ENCODE data around the gene SEMA3E. TPM values are rescaled to one million over a fixed set of nuclear protein-coding genes. Genes with fewer than 3 reads are reported as not detected.
"Not testable (repeated sequence)": the region's sequence is repeated elsewhere in the genome, so short reads cannot be mapped to it uniquely, and the experiment has no call there.

SEMA3E gene
- total RNA-seq, 1 donor from 2014 or later, result 4.6 TPM

DNA sequence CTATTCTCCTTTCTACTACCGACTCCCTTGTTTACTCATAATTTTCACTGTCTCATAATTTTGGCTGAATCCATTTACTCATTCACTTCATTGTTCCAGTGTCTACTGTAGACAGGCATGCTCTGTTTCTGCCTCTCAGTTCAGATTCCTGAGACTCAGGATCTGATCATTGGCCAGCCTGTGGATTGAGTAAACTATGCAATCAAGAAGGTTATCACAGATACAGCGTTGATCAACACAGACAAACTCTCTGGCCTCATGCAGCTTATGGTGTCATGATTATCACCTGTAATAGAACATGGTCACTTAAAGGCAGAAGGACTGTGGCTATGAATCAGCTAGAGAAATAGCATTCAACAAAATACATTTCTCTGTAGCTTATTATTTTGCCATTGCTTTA, 86.0 kb downstream of the SEMA3E start:
- Histone ChIP-seq H3K9me3 (ENCODE audit: insufficient read depth, low read depth, low read length) (no peaks in the 10 kb centered on the region), H3K27ac (ENCODE audit: low read depth, low read length) (no peak overlapping the region), H3K4me2 (ENCODE audit: low read length) (no peak overlapping the region), H3K9ac (ENCODE audit: low read length) (no peak overlapping the region), H2AFZ (ENCODE audit: low read depth, low read length) (no peak overlapping the region), H3K79me2 (ENCODE audit: insufficient read depth, low read length) (no peaks in the 10 kb centered on the region), H3K4me1 (ENCODE audit: insufficient read depth, low read length) (no peaks in the 10 kb centered on the region), H4K20me1 (ENCODE audit: insufficient read depth, low read length) (no peaks in the 10 kb centered on the region), H3K36me3 (ENCODE audit: insufficient read depth, low read length) (no peaks in the 10 kb centered on the region), H3K4me3 (ENCODE audit: insufficient read depth, low read depth, low read length) (no peak overlapping the region), H3K27me3 (ENCODE audit: insufficient read depth, low read length) (no peaks in the 10 kb centered on the region)
- FAIRE-seq (no peak), DNase-seq (ENCODE audit: low read depth) (no peak)
- H3K4me3 Mint-ChIP-seq (ENCODE audit: unreplicated experiment), result no peak overlapping the region
- no peaks in the 10 kb centered on the region for H3K27me3 Mint-ChIP-seq (ENCODE audit: low read depth, unreplicated experiment)
- H3K9me3 Mint-ChIP-seq (ENCODE audit: unreplicated experiment), result no peaks in the 10 kb centered on the region
- no peaks in the 10 kb centered on the region for H3K36me3 Mint-ChIP-seq (ENCODE audit: low read depth, unreplicated experiment)
- TF ChIP-seq EZH2 (IDR thresholded peaks at IDR 0.05; ENCODE audit: insufficient read depth, low read length) (no peak), CTCF (IDR thresholded peaks at IDR 0.05; ENCODE audit: insufficient read depth, low read depth, low read length) (no peak)
- H3K27ac Mint-ChIP-seq (ENCODE audit: unreplicated experiment), result no peak overlapping the region
- no peaks in the 10 kb centered on the region for H3K4me1 Mint-ChIP-seq (ENCODE audit: low read depth, unreplicated experiment)

DNA sequence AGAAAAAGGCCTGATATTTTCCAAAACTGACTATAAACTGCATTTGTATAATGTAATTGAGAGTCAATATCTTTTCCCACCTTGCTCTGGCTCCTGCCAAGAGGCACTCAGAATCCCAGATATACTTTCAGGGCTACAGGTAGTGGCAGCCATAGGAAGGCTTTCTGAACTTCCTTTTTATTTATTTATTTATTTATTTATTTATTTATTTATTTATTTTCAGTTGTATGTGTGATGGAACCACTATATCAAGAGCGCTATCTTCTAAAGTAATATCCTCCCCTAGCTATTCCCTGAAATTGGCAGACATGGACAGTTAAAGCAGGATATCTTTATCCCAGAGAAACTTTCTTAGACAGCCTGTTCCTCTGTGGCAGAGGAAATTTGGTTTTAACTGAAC, 86.7 kb downstream of the SEMA3E start:
- FAIRE-seq (no peak), DNase-seq (ENCODE audit: low read depth) (no peak)
- Histone ChIP-seq H3K4me1 (ENCODE audit: insufficient read depth, low read length) (no peaks in the 10 kb centered on the region), H3K36me3 (ENCODE audit: insufficient read depth, low read length) (no peaks in the 10 kb centered on the region), H2AFZ (ENCODE audit: low read depth, low read length) (no peak overlapping the region), H3K27ac (ENCODE audit: low read depth, low read length) (no peak overlapping the region), H3K27me3 (ENCODE audit: insufficient read depth, low read length) (no peaks in the 10 kb centered on the region), H3K4me3 (ENCODE audit: insufficient read depth, low read depth, low read length) (no peak overlapping the region), H3K9ac (ENCODE audit: low read length) (no peak overlapping the region), H3K79me2 (ENCODE audit: insufficient read depth, low read length) (no peaks in the 10 kb centered on the region), H4K20me1 (ENCODE audit: insufficient read depth, low read length) (no peaks in the 10 kb centered on the region), H3K4me2 (ENCODE audit: low read length) (no peak overlapping the region), H3K9me3 (ENCODE audit: insufficient read depth, low read depth, low read length) (no peaks in the 10 kb centered on the region)
- TF ChIP-seq CTCF (IDR thresholded peaks at IDR 0.05; ENCODE audit: insufficient read depth, low read depth, low read length), result no peak
- no peaks in the 10 kb centered on the region for H3K9me3 Mint-ChIP-seq (ENCODE audit: unreplicated experiment)
- H3K27me3 Mint-ChIP-seq (ENCODE audit: low read depth, unreplicated experiment), result no peaks in the 10 kb centered on the region
- no peaks in the 10 kb centered on the region for H3K36me3 Mint-ChIP-seq (ENCODE audit: low read depth, unreplicated experiment)
- H3K4me1 Mint-ChIP-seq (ENCODE audit: low read depth, unreplicated experiment), result no peaks in the 10 kb centered on the region
- no peak overlapping the region for H3K4me3 Mint-ChIP-seq (ENCODE audit: unreplicated experiment)
- no peak overlapping the region for H3K27ac Mint-ChIP-seq (ENCODE audit: unreplicated experiment)

GRCh38 chr7:83559887-83560286, 89.1 kb downstream of the SEMA3E start:
- Histone ChIP-seq H3K36me3 (ENCODE audit: insufficient read depth, low read length) (no peaks in the 10 kb centered on the region), H4K20me1 (ENCODE audit: insufficient read depth, low read length) (no peaks in the 10 kb centered on the region), H3K9ac (ENCODE audit: low read length) (no peak overlapping the region), H3K4me1 (ENCODE audit: insufficient read depth, low read length) (no peaks in the 10 kb centered on the region), H3K4me2 (ENCODE audit: low read length) (no peak overlapping the region), H3K27ac (ENCODE audit: low read depth, low read length) (no peak overlapping the region), H2AFZ (ENCODE audit: low read depth, low read length) (no peak overlapping the region), H3K4me3 (ENCODE audit: insufficient read depth, low read depth, low read length) (no peak overlapping the region), H3K27me3 (ENCODE audit: insufficient read depth, low read length) (no peaks in the 10 kb centered on the region), H3K79me2 (ENCODE audit: insufficient read depth, low read length) (no peaks in the 10 kb centered on the region), H3K9me3 (ENCODE audit: insufficient read depth, low read depth, low read length) (no peaks in the 10 kb centered on the region)
- Mint-ChIP-seq H3K36me3 (ENCODE audit: low read depth, unreplicated experiment) (no peaks in the 10 kb centered on the region), H3K27ac (ENCODE audit: unreplicated experiment) (no peak overlapping the region), H3K9me3 (ENCODE audit: unreplicated experiment) (no peaks in the 10 kb centered on the region), H3K4me3 (ENCODE audit: unreplicated experiment) (no peak overlapping the region), H3K4me1 (ENCODE audit: low read depth, unreplicated experiment) (no peaks in the 10 kb centered on the region), H3K27me3 (ENCODE audit: low read depth, unreplicated experiment) (no peaks in the 10 kb centered on the region)
- no peak for DNase-seq (ENCODE audit: low read depth)
- FAIRE-seq, result no peak
- no peak for TF ChIP-seq EZH2 (IDR thresholded peaks at IDR 0.05; ENCODE audit: insufficient read depth, low read length)
- TF ChIP-seq CTCF (IDR thresholded peaks at IDR 0.05; ENCODE audit: insufficient read depth, low read depth, low read length), result no peak

DNA sequence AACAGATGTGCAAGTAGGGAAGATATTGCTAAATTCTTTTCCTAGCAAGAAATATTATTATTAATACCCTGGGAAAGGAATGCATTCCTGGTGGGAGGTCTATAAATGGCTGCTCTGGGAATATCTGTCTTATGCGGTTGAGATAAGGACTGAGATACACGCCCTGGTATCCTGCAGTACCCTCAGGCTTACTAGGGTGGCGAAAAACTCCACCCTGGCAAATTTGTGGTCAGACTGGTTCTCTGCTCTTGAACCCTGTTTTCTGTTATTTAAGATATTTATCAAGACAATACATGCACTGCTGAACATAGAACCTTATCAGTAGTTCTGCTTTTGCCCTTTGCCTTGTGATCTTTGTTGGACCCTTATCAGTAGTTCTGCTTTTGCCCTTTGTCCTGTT, 96.4 kb downstream of the SEMA3E start:
- not testable (repeated sequence) for H3K27ac Mint-ChIP-seq (ENCODE audit: unreplicated experiment); FAIRE-seq; H3K79me2 ChIP-seq (ENCODE audit: insufficient read depth, low read length); H3K36me3 Mint-ChIP-seq (ENCODE audit: low read depth, unreplicated experiment); DNase-seq (ENCODE audit: low read depth); H4K20me1 ChIP-seq (ENCODE audit: insufficient read depth, low read length); H3K9me3 ChIP-seq (ENCODE audit: insufficient read depth, low read depth, low read length); H3K27me3 ChIP-seq (ENCODE audit: insufficient read depth, low read length); H3K27ac ChIP-seq (ENCODE audit: low read depth, low read length); H3K4me3 ChIP-seq (ENCODE audit: insufficient read depth, low read depth, low read length); H3K9me3 Mint-ChIP-seq (ENCODE audit: unreplicated experiment); H3K9ac ChIP-seq (ENCODE audit: low read length); H3K4me3 Mint-ChIP-seq (ENCODE audit: unreplicated experiment); H3K36me3 ChIP-seq (ENCODE audit: insufficient read depth, low read length); H3K4me1 ChIP-seq (ENCODE audit: insufficient read depth, low read length); H3K27me3 Mint-ChIP-seq (ENCODE audit: low read depth, unreplicated experiment); H2AFZ ChIP-seq (ENCODE audit: low read depth, low read length); H3K4me2 ChIP-seq (ENCODE audit: low read length)
- H3K4me1 Mint-ChIP-seq (ENCODE audit: low read depth, unreplicated experiment), result peaks cover 26% of the 10 kb centered on the region

Measured in astrocyte (in vitro differentiated cells and primary cell).